Adrenal gland (tissue), 12 donors: ENCODE data around the gene PEAK1. TPM values are rescaled to one million over a fixed set of nuclear protein-coding genes. Genes with fewer than 3 reads are reported as not detected.

Experiments used
- DNase-seq, 7 donors: peaks; one replicate each; pipeline ENCODE4 v3.0.0-alpha.2; 2019 to 2020
- H3K27ac ChIP-seq, 5 donors: fragments of 200-600 bp; sonication (generic) in 4 of 5; 1 replicate in 3 of 5; 2 replicates in 2 of 5; pipeline versions ENCODE4 v1.5.1 to v1.8.0; 2016 to 2020; ENCODE audit warnings: mild to moderate bottlenecking in 1 of 5
- H3K27me3 ChIP-seq: fragments of 200-600 bp; 2 replicates; pipeline ENCODE4 v1.8.0; 2021
- H3K36me3 ChIP-seq, 2 donors: fragments of 200-600 bp; replicated peaks in 1 of 2; 1 replicate in 1 of 2; 2 replicates in 1 of 2; pipeline versions ENCODE4 v1.5.1 to v1.8.0; 2018 to 2022
- H3K4me1 ChIP-seq, 2 donors: fragments of 200-600 bp; replicated peaks in 1 of 2; 1 replicate in 1 of 2; 2 replicates in 1 of 2; pipeline versions ENCODE4 v1.5.1 to v1.8.0; 2018 to 2021
- H3K4me3 ChIP-seq, 4 donors: fragments of 200-600 bp; sonication (generic) in 3 of 4; one replicate each; pipeline ENCODE4 v1.5.1; 2016 to 2018
- H3K9me3 ChIP-seq, 3 donors: fragments of 200-600 bp; sonication (generic) in 1 of 3; replicated peaks in 1 of 3; 1 replicate in 2 of 3; 2 replicates in 1 of 3; pipeline versions ENCODE4 v1.5.1 to v1.8.0; 2016 to 2021
- CTCF ChIP-seq, 6 experiments: fragments of 450-650 bp in 4 of 6; fragments of 200-600 bp in 2 of 6; sonication (generic) in 1 of 6; IDR thresholded peaks; 1 replicate in 5 of 6; 2 replicates in 1 of 6; pipeline versions ENCODE4 v1.5.1 to v1.8.0; 2016 to 2021; ENCODE audit warnings: antibody characterized with exemption in 6 of 6, mild to moderate bottlenecking in 2 of 6, moderate library complexity in 1 of 6
- POLR2A ChIP-seq, 2 donors: fragments of 450-650 bp; IDR thresholded peaks; one replicate each; pipeline ENCODE4 v1.6.1; 2017; ENCODE audit warnings: antibody characterized with exemption in 2 of 2, mild to moderate bottlenecking in 2 of 2, moderate library complexity in 1 of 2
- WGBS, 4 donors: extraction: QIAGEN DNeasy Blood & Tissue Kit in 2 of 4; methylation state at CpG; one replicate each; pipeline versions ENCODE4 v1.1.5 to v1.1.7; 2013 to 2017; 5-methylcytosine and 5-hydroxymethylcytosine counted together
- intact Hi-C, 2 donors: fragments of 100-400 bp; cut with DNase I; formaldehyde crosslinking; loops; one replicate each; pipeline versions ENCODE4 v1.14.1 to v1.15.0; 2022 to 2023
- polyA plus RNA-seq, 3 donors: library from polyadenylated mRNA; stranded (reverse); fragments of 200-250 nt in 2 of 3; fragments of 350-450 nt in 1 of 3; fragmentation: Illumina TruSeq in 1 of 3; extraction: RNeasy Lipid Tissue Mini Kit (QIAGEN cat#74804) in 1 of 3; gene quantifications; one replicate each; pipeline ENCODE4 v1.2.3, GENCODE V29; 2013 to 2014
- total RNA-seq, 9 donors: library from RNA; depleted of rRNA in 4 of 9; stranded (reverse); fragments of >200 nt in 4 of 9; fragments of 120-200 nt in 1 of 9; fragmentation: NEBNext Ultra II Directional in 1 of 9; extraction: Animal tissue kit (Norgen Biotek cat#: 25700) in 1 of 9; gene quantifications; one replicate each; pipeline versions ENCODE4 v1.1.0 to v1.2.4, GENCODE V29; 2013 to 2023
- donor health status: healthy with polysubstance abuse.
- donor health status: Bipolar disorder and iron deficiency.
- donor health status: DM: yes; HTN: yes; CAD: no.
- donor health status: DM: no; HTN: no; CAD: no.
- donor health status: DM: no; HTN: no; CAD: no.
- donor health status: DM: yes; HTN: yes; CAD: no.

The PEAK1 gene
- total and polyA plus RNA-seq, 12 donors, result 3.1 to 68.4 (median 26.4) TPM

GRCh38 chr15:77059786-77060361 lies 360.0 kb downstream of the PEAK1 start:
- 40 to 41% (median 41%) methylated on average over 2 of the region's 2 CpGs for WGBS, 4 donors
- Histone ChIP-seq H3K9me3 (no peaks in the 10 kb centered on the region), H3K27ac (no peak overlapping the region), H3K27me3 (no peaks in the 10 kb centered on the region), H3K4me1 (peaks cover 32 to 40% of the 10 kb centered on the region in 2 donors), H3K36me3 (no peaks in the 10 kb centered on the region), H3K4me3 (no peak overlapping the region)
- TF ChIP-seq CTCF (IDR thresholded peaks at IDR 0.05) (no peak), POLR2A (IDR thresholded peaks at IDR 0.05) (no peak)
- no peak for DNase-seq
- intact Hi-C loops, result no loop called here

- WGBS, 4 donors, result 93 to 97% (median 96%) methylated on average over 4 of the region's 4 CpGs
- DNase-seq, result no peak
- no peaks in the 10 kb centered on the region for H3K36me3 ChIP-seq
- peaks cover 24 to 29% of the 10 kb centered on the region in 2 donors for H3K4me1 ChIP-seq
- H3K27me3 ChIP-seq, result no peaks in the 10 kb centered on the region
- H3K27ac ChIP-seq, result no peak overlapping the region
- TF ChIP-seq CTCF (IDR thresholded peaks at IDR 0.05) (no peak), POLR2A (IDR thresholded peaks at IDR 0.05) (no peak)
- no peaks in the 10 kb centered on the region for H3K9me3 ChIP-seq
- no peak overlapping the region for H3K4me3 ChIP-seq
- intact Hi-C loops, result no loop called here
Observed at GRCh38 chr15:77058468-77058867, 361.4 kb downstream of the PEAK1 start.

- Histone ChIP-seq H3K4me1 (peaks cover 24 to 29% of the 10 kb centered on the region in 2 donors), H3K9me3 (no peaks in the 10 kb centered on the region), H3K4me3 (no peak overlapping the region), H3K27me3 (no peaks in the 10 kb centered on the region), H3K27ac (no peak overlapping the region), H3K36me3 (no peaks in the 10 kb centered on the region)
- 82 to 91% (median 84%) methylated on average over 4 of the region's 4 CpGs for WGBS, 4 donors
- DNase-seq, result no peak
- intact Hi-C loops, result no loop called here
- TF ChIP-seq POLR2A (IDR thresholded peaks at IDR 0.05), result no peak
- no peak for TF ChIP-seq CTCF (IDR thresholded peaks at IDR 0.05)
Observed at GRCh38 chr15:77057685-77058084, 362.2 kb downstream of the PEAK1 start.

- WGBS, 4 donors, result 86 to 95% (median 91%) methylated on average over 1 of the region's 1 CpG
- intact Hi-C loops, result no loop called here
- Histone ChIP-seq H3K9me3 (no peaks in the 10 kb centered on the region), H3K36me3 (peaks cover 0 to under 1% of the 10 kb centered on the region in 2 donors), H3K4me3 (no peak overlapping the region), H3K27ac (no peak overlapping the region), H3K4me1 (peaks cover 24 to 29% of the 10 kb centered on the region in 2 donors), H3K27me3 (no peaks in the 10 kb centered on the region)
- DNase-seq, result no peak
- no peak for TF ChIP-seq CTCF (IDR thresholded peaks at IDR 0.05)
- no peak for TF ChIP-seq POLR2A (IDR thresholded peaks at IDR 0.05)
Observed at GRCh38 chr15:77057072-77057471, 362.8 kb downstream of the PEAK1 start.
